HG02943 (cell line): ENCODE results near the gene POU2F1.
"Not testable (repeated sequence)": the region's sequence is repeated elsewhere in the genome, so short reads cannot be mapped to it uniquely, and the experiment has no call there.

Source experiments
- ATAC-seq: cut with Tn5 transposase; IDR thresholded peaks from one replicate; pipeline ENCODE4 v1.9.1; 2021; ENCODE audit warnings: mild to moderate bottlenecking, low read depth, moderate library complexity; ENCODE audit not compliant: unreplicated experiment

POU2F1 gene

DNA sequence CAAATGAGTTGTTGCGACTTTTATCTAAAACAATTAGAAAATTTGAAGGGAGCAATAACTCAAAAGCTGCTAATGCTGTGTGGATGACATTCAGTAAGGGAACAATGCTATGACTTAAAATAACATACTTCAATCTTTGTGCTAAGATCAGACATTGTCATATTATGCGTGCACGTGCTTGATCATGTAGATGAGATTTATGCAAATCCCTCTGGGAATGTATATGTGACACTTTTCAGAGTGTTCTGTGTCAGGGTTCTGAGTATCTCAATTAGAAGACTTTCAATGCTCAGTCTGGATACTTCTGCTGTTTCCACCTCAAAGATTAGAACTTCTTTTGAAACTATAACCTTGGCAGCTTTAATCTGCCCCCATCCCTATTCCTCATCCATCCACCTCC lies 18.6 kb upstream of the POU2F1 start:
- ATAC-seq = no peak

DNA sequence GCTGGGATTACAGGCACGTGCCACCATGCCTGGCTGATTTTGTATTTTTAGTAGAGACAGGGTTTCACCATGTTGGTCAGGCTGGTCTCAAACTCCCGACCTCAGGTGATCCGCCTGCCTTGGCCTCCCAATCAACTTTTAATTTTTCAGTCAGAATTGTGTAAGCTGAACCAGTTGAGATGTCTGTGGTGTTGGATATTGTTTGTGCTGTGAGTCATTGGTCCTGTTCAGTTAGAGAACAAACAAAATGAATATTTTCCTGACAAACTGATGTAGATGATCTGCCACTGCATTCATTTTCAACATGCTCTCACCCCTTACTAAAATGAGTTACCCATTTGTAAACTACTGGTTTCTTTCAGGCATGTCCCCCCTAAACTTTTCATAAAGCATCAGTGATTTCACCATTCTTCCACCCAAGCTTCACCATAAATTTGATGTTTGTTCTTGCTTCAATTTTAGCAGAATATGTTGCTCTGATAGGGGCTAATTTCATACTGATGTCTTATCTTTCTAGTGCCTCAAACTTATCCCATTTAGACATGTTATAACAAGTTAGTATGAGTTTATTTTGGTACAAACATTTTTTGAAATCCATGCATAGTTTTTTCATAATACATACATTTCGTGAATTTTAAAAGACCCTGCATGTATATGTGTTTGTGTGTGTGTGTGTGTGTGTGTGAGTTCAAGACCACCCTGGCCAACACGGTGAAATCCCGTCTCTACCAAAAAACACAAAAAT lies 15.2 kb upstream of the POU2F1 start:
- ATAC-seq = not testable (repeated sequence)

DNA sequence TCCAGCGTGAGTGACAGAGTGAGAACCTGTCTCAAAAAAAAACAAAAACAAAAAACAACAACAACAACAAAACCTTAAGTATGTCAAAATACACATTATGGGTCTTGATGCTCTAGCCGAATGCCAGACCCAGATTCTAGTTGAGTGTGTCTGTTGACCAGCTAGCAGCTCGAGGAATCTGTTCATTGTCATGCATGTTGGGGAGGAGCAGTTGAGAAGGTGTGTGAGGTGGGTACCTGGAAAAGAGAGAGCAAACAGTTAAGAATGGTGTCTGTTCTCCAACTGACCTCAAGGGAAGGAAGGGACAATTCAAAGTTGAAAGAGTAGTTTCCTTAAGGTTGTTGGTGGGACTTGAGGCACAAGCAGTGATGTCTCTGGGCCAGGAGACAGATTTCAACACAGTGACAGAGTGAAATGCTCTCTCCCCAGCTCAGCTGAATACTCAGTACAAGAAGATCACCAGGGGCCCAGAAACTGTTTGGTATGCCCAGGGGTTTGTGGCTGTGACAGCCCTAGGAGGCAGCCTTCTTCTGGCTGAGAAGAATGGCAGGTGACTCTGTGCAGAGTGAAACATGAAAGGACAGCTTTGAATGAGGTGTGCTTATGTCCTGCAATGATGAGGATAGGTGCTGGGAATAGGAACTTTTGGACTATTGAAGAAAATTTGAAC lies 14.4 kb upstream of the POU2F1 start:
- no peak for ATAC-seq

DNA sequence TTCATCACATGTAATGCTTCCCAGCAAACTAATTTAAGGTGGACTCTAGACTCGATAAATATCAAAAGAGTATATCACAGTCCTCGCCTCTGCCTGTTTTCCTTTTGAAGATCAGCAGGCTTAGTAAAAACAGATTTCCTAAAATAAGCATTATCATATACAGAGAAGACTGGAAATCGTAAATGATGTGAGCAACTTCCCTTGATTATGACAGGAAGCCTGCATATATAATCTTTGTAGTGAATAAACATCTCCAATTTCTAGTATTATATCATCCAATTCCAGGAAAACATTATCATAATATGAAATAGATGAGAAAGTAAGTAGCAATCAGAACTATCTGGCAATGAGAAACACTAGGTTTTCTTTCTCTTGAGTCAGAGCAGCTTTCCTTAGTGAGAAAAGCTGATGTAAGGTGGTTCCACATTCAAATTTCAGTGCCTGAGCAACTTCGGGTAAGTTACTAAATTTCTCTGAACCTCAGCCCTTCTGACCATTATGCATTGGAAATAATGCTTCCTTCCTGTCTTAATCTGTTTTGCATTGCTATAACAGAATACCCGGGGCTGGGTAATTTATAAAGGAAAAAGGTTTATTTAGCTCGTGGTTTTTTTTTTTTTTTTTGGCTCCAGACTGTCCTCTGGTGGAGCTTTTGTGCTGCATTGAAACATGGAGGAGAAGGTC lies 12.6 kb upstream of the POU2F1 start:
- no peak for ATAC-seq

DNA sequence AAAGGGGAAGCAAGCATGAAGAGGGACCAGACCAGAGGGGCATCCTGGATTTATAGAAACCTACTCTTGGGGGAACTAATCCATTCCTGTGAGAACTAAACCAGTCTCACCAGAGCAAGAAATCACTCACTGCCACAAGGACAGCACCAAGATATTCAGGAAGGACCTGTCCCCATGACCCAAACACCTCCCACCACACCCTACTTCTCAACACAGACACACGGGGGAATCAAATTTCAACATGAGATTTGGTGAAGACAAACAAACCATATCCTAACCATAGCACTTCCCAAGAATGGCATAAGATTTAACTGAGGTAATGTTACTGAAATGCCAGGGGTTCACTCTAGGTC lies 12.1 kb upstream of the POU2F1 start:
- no peak for ATAC-seq

DNA sequence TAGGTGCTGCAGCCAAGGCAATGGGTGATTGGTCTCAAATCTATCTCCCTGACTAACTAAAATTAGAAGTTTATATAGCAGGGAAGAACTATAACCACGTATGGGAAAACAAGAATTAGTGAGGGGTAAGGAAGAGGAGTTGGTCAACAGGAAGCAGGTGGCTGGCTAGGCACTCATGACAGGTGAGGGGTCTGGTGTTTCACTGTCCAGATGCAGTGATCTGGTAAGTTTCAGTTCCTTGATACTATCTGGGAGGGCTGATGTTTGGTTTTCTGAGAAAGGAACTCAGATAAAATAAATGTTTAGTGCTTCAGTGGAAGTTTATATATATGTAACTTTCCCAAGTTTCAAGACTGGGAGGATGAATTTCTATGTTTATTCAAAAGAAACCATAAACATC lies 11.6 kb upstream of the POU2F1 start:
- ATAC-seq = no peak

DNA sequence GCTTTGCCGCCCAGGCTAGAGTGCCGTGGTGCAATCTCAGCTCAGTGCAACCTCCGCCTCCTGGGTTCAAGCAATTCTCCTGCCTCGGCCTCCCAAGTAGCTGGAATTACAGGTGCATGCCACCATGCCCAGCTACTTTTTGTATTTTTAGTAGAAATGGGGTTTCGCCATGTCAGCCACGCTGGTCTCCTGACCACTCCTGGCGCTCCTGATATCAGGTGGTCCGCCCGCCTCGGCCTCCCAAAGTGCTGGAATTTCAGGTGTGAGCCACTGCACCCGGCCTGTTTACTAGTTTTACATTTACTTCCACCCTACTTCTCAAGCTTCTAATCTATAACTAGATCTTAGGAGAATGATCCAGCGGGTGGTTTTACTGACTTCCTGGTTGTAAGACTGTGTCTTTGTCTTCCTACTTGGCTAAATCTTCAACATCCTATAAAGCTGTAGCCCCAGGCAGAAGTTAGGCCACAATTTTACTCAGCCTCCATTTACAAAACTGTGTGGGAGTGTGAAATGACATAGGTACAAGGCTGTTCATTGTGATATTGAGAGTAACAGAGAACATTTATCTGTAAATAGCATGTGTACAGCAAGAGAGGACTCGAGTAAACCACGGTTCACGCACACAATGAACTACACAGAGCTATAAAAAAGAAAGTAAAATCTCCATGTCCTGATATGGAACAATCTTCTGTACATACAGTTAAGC lies 9.6 kb upstream of the POU2F1 start:
- ATAC-seq = no peak

DNA sequence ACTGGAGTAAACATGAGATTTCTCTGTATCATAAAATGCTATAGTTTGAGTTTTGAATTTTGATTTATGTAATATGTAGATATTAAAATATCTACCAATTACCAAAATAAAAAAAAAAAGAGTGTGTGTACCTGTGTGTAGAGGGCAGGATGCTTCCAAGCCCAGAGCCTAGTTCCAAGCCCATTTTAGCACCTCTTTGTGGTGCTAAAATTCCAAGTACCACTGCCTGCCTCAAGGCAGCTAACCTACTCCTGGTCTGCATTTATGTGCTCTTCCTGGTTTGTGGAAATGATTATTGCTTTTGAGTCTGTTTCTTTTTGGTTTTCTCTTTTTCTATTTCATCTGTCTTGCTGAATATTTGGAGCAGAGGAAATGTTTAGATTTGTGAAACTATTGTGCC lies 8.7 kb upstream of the POU2F1 start:
- no peak for ATAC-seq

DNA sequence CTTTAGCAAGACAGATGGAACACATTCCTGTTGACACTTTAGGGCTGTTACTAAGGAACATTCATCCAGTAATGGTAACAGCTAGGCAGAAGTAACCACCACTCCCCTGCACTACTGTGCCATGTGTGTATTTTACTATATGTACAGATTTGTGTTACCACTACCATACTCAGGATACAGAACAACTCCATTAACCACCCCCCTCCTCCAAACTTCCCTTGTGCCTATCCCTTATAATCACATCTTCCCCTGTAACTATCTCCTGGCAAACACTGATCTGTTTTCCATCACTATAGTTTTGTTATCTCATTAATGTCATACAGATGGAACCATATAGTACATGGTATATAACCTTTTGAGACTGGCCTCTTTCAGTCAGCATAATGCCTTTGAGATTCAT lies 3.9 kb upstream of the POU2F1 start:
- no peak for ATAC-seq

DNA sequence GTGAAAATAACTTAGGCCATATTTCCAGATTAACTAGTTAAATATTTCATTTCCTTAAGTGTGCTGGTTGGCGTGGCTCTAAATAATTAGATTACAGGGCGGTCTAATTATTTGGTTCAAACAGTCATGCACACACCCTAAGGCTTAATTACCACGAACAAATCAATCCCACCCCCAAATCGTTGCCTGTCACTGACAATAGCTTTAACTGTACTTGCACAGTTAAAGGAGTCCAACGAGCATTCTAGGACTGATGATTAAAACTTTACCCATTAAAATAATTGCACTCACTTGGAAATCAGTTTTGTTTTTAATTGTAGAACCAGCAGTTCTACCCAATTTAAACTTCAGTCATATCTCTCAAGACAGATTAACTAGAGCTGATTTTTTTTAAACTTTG lies 1.5 kb upstream of the POU2F1 start:
- no peak for ATAC-seq

DNA sequence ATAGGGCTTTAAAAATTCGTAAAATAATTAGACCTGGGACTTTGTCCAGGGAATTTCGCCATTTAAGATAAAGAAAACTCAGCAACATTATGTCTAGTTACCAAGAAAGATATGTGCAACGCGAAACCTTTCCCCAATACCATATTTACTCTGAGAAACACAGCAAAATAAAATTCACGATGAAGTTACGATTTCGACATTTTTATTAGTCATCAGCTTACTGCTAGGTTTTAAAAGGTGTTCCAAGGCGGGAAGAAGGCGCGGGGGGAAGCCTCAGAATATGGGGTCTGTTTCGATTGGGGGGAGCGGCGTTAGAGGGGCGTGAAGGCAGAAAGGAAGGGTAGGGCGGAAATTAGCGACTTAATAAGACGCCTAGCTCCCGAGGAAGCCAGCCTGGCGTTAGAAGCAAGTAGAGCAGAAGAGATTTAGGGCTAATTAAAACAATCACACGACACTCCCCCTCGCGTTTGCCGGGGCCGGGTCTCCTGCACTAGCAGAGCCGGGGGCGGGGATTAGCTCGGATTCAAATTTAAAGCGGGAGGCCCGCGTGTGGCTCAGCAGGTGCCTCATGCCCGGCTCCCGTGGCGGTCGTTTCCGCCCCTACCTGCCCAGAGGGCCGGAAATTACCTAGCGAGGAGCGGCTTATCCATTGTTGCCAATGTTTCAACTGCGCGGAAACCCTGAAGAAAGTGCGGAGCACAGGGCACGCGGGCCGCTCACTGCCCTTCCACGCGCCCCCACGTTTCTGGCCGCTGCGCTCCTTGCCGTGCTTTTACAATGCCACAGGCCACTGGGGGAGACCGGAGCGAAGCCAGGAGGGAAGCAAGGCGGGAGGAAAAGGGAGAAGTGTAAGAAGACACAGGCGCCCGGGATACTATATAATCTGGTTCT lies 795 bp upstream of the POU2F1 start:
- ATAC-seq = peak; percentile 37

DNA sequence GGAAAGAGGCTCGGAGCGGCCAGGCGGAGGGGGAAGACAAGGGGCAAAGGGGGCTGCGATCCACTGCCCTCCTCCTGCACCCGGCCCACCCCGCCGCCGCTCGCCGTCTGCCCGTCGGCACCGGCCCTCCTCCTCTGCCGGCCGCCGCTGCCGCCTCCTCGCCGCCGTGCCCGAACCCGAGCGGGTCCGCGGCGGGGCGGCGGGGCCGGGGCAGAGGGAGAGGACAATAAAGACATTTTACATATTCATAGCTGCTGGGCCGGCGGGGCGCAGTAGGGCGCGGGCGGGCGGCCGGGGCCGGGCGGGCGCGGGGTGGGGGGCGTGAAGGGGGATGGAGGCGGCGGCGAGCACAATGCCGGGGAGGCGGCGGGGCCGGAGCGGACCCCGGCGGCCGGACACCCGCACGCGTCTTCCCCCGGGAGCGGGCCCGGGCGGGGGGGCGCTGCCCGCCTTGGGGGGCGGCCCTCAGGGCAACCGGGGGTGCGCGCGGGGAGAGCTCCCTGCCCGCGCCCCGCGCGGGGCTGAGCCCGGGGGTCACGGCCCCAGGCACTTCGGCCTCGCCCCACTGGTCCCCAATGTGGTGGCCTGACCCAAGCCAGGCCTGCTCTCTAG lies 546 bp downstream of the POU2F1 start:
- ATAC-seq = peak; percentile 15

DNA sequence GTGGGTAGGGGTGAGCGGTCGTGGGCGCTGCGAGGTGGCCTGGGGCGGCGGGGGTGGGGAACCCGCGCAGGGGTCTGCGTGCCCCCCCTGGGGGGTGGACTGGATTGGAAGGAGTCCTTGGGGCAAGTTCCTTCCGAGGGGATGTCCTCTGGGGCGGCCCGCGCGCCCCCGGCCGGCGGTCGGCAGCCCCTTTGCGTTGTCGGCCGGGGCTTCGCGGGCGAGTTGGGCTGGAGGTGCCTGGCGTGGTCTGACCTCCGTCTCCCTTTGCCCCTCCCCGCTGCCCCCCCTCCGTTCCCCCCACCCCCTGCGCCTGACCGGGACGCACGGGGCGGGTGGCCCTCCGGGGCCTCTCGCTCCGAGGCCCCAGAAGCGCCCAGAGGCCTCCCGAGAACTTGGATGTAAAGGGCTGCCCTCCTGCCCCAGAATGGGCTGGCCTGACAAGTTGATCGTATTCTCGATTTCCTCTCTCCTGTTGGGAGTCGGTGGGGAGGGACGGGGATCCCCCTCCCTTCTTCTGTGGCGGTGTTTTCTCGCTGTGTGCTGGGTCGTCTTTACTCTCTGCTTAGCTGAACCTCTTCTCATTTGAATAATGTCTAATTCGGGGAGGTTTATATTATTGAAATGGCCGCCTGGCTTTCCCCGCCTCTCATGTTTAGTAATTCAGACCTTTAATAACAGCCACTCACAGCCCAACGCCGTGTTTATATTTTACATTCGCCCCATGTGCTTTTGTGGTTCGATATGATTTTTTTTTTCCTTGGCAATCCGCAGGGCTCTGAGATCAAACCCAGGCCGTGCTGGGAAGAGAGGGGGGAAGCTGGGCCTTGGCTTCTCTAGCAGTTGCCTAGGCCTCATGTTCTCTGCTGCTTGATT lies 1.3 kb downstream of the POU2F1 start:
- peak; percentile 46 for ATAC-seq

DNA sequence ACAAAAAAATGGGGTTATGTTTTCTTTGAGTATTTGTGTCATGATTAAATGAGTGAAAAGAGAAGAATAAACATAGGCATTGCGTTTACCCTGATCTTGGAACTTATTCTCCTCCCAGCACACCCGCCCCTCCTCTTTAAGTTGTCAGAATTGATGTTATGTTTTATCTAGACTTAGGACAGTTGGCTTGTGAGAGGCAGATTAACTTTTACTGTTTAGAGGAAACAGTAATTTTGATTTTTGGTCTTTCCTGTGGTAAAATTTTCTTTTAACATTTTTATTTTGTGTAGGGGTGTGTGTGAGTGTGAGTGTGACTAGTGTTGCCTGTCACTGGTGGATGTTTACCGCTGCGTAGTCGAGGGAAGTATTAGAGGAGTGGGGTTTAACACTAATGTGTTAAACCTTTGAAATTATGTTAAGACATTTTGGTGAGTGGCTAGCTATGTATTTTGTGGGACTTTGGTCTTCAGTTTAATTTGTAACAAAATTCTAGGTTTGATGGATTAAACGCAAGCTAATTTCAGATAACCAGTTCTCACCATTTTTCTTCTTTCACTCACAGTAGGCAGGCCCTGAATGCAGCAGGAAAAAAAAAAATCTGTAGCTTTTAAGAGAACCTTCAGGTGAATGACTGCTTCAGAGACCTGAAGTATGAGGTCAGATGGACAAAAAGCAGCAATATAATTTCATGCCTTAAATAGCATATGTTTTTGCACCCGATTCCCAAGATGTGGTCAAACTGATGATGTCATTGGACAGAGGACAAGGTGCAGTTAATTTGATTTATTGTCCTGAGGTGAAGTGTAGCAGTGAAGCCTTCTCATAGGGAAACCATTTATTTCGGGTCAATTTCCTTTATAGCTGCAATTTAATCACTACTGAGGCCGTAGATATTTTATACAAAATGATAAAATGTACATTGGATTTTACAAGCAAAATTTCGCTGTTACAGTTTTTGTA lies 2.7 kb downstream of the POU2F1 start:
- no peak for ATAC-seq

DNA sequence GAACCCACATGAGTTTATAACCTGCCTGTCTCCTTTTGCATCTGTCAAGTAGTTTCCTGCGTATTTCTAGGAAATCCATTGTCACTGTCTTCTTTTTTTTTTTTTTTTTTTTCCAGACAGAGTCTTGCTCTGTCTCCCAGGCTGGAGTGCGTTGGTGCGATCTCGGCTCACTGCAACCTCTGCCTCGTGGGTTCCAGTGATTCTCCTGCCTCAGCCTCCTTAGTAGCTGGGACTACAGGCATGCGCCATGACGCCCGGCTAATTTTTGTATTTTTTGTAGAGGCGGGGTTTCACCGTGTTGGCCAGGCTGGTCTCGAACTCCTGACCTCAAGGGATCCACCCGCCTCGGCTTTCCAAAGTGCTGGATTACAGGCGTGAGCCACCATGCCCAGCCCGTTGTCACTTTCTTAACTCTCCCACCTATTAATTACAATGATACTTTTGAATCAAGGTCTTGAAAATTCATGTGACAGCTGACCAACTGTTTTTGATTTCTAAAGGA lies 4.1 kb downstream of the POU2F1 start:
- not testable (repeated sequence) for ATAC-seq

DNA sequence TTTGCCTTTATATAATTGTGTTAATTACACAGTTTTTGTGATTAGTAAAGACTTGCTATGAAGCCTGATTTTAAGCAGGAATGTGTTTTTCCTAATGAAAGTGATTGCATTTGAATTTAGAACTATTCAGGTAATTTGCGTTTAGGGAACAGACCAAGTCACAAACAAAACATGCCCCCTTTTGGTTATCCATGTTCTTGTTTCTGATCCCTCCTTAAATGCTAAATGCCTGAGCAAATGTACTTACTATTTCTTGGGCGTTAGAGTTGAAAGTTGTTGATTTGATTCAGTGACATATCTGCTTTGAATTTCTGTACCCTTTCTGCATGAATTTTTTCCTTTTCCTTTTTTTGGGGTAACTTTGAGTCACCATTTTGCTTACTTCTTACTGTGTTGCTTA lies 5.2 kb downstream of the POU2F1 start:
- ATAC-seq = no peak

DNA sequence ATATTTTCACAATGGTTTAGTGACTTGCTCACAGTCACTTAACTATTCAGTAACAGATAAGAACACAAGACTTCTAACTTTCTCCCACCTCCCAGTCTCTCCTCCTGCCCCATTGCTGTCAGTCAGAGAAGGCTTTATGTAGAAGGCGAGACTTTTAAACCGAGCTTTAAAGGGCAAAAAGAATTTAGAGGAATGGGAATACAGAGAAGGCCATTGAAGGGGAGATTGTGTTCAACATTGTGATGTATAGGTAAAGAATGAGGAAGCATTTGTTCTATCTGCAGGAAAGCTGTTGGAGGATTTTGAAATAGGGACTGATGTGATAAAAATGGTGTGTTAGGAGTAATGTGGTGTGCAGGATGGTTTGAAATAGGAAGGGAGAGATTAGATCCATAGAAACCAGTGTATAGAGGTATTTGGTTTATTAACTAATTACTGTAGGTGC lies 7.3 kb downstream of the POU2F1 start:
- ATAC-seq = no peak
